Stomach (tissue), 4 donors: ENCODE results near the gene IMPACT.

ENCODE experiments used
- CTCF ChIP-seq, 7 experiments: fragments of 450-650 bp in 4 of 7; fragments of 200-600 bp in 3 of 7; sonication (generic) in 3 of 7; IDR thresholded peaks; one replicate each; pipeline ENCODE4 v1.5.1; 2016 to 2019; ENCODE audit warnings: antibody characterized with exemption in 7 of 7, control low read depth in 2 of 7, mild to moderate bottlenecking in 1 of 7
- EP300 ChIP-seq: sonication (generic); formaldehyde crosslinking; IDR thresholded peaks from one replicate; pipeline ENCODE4 v1.6.1; 2017; ENCODE audit warnings: antibody characterized with exemption
- POLR2AphosphoS5 ChIP-seq, 3 donors: sonication (generic); formaldehyde crosslinking; IDR thresholded peaks; one replicate each; pipeline ENCODE4 v1.6.1; 2016; ENCODE audit warnings: antibody characterized with exemption in 3 of 3

GRCh38 chr18:24395049-24395795 is 31.2 kb upstream of the IMPACT start:
- TF ChIP-seq POLR2AphosphoS5 (IDR thresholded peaks at IDR 0.05) (no peak), CTCF (IDR thresholded peaks at IDR 0.05) (no peak), EP300 (no peak)
